ENCODE measurements around the gene ARF1. TPM values are rescaled to one million over a fixed set of nuclear protein-coding genes. Genes with fewer than 3 reads are reported as not detected.

ARF1 gene
- total and polyA plus RNA-seq, 2 of the 13 experiments (the other 11 are each of a cell fraction or from before 2014, with no cell fraction given), result 186 to 327 TPM

GRCh38 chr1:228082214-228082917 lies at the start of gene ARF1 (continued):
- TF ChIP-seq ZNF891 (CRISPR knock-in tag; IDR thresholded peaks at IDR 0.05) (0 out of 2 replicates have a peak, but pooled peaks have one; percentile 1), YEATS4 (CRISPR knock-in tag; IDR thresholded peaks at IDR 0.05; ENCODE audit: borderline replicate concordance) (peak; percentile 98), ZNF710 (CRISPR knock-in tag; IDR thresholded peaks at IDR 0.05; ENCODE audit: borderline replicate concordance) (0 out of 2 replicates have a peak, but pooled peaks have one; percentile 59), ZBTB25 (CRISPR knock-in tag; IDR thresholded peaks at IDR 0.05) (0 out of 2 replicates have a peak, but pooled peaks have one; percentile 21), HNF1B (CRISPR knock-in tag; IDR thresholded peaks at IDR 0.05) (0 out of 2 replicates have a peak, but pooled peaks have one; percentile 39), IRF9 (CRISPR knock-in tag; IDR thresholded peaks at IDR 0.05; ENCODE audit: borderline replicate concordance) (peak; percentile 81; the same call in 1 of the 2 replicates), ZZZ3 (CRISPR knock-in tag; IDR thresholded peaks at IDR 0.05; ENCODE audit: borderline replicate concordance) (no peak; the same call in 1 of the 2 replicates), RNF219 (CRISPR knock-in tag; IDR thresholded peaks at IDR 0.05) (no peak), SRY (CRISPR knock-in tag; IDR thresholded peaks at IDR 0.05) (0 out of 2 replicates have a peak, but pooled peaks have one; percentile 12), HIVEP1 (CRISPR knock-in tag; IDR thresholded peaks at IDR 0.05) (peak; percentile 73), MATR3 (CRISPR knock-in tag; IDR thresholded peaks at IDR 0.05) (no peak), ZNF274 (CRISPR knock-in tag; IDR thresholded peaks at IDR 0.05) (peak; percentile 78; the same call in 1 of the 2 replicates), AKNA (CRISPR knock-in tag; IDR thresholded peaks at IDR 0.05; ENCODE audit: borderline replicate concordance) (0 out of 2 replicates have a peak, but pooled peaks have one; percentile 51), MED8 (CRISPR knock-in tag; IDR thresholded peaks at IDR 0.05; ENCODE audit: insufficient replicate concordance) (no peak)
